K562 (cell line): ENCODE data around the gene EP300.

ENCODE experiments used
- NFE2L1 ChIP-seq: fragments of 450-650 bp; IDR thresholded peaks from 2 replicates; pipeline ENCODE4 v1.6.1; 2016; ENCODE audit warnings: missing genetic modification characterization, low read depth, mild to moderate bottlenecking, missing compliant biosample characterization, moderate library complexity, borderline replicate concordance
- POLR2A ChIP-seq: fragments of 450-650 bp; conservative IDR thresholded peaks from 2 replicates; pipeline ENCODE4 v1.6.1; 2016
- ZSCAN29 ChIP-seq: fragments of 450-650 bp; IDR thresholded peaks from 2 replicates; pipeline ENCODE4 v1.6.1; 2017

- TF ChIP-seq POLR2A (no peak), NFE2L1 (no peak), ZSCAN29 (no peak)
These were observed 123.0 kb downstream of the EP300 start for GRCh38 chr22:41215409-41215808.
